Measurements from ENCODE around the gene STX18. TPM values are rescaled to one million over a fixed set of nuclear protein-coding genes. Genes with fewer than 3 reads are reported as not detected.
A peak's percentile ranks its signal among the peaks of the same experiment; 100 is the strongest.
"Not testable (repeated sequence)": the region's sequence is repeated elsewhere in the genome, so short reads cannot be mapped to it uniquely, and the experiment has no call there.

The STX18 gene
- total RNA-seq, 1 donor from 2014 or later = 23.5 TPM

DNA sequence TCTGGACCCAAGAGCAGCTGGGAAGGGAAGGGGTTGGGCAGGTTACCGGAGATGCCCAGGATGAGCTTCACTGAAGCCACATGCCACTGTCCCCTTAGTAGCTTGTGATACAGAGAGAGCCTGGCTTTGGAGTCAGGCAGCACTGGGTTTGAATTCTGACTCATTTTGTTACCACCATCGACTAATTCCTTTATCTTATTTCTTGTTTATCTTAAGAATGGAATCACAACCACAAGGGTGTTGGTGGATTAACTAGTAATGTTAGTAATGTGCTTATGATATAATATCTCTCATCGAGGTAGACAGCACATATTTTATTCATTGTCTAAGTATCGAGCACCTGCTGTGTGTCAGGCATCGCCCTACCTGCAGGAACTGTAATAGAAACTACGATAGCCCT lies 17.7 kb upstream of the STX18 start:
- intact Hi-C loops (cut with DNase I) = no loop called here
- DNase-seq (ENCODE audit: low spot score) (no peak), ATAC-seq (no peak)

DNA sequence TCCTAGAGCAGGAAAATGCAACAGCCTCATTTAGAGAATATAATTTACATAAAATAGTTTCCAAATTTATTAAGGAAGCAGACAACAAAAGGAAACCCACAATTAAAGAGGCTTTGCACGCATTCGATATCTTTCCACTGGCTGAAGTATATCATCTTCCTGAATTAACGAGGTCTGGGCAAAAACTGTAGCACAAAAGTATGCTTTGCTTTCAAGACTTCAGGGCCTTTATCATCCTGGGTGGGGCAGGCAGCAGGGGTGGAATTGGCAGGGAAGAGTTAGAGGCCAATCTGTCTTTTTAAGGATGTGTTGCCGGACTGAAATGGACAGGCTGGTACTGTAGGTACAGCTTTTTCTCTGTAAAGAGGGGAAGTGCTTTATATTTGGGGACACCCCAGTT lies 17.0 kb upstream of the STX18 start:
- intact Hi-C loops (cut with DNase I) = no loop called here

DNA sequence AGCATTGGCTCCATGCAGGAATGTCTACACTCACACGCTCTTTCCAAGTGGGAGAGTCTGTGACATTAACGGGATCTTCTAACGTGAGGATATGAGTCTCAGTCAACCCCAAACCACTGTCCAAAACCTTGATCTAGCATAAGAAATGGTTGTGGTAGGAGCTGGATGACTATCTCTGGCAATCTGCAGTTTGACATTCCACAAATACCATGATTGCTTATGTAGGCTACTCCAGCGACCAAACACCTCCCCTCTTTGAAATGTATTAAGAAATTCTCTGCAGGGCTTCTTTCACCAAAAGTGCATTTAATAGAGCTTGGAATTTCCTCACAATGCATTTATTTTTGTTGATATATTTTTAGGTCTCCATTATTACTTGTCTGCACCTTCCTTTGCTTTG lies 14.1 kb upstream of the STX18 start:
- ATAC-seq = no peak
- DNase-seq (ENCODE audit: low spot score) = no peak
- intact Hi-C loops (cut with DNase I) = no loop called here

More for the DNA sequence above, 17.0 kb upstream of the STX18 start:
- ATAC-seq (no peak), DNase-seq (ENCODE audit: low spot score) (no peak)

DNA sequence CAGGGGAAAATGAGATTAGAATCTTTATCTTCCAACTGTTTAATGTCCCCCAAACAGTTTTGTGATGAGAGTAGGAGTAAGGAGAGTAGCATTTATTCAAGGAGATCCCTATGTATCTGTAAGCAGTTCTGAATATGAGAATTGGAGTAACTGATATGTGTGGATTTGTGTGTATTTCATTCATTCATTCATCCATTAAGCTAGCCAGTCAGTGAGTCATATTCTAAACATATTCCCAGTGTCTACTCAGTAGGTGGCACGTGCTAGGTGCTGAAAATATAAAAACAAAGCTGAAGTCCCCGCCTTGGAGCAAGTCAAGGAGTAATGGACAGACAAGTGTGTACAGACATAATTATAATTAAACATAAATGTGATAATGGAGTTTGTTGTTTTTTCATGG lies 12.4 kb upstream of the STX18 start:
- no peak for DNase-seq (ENCODE audit: low spot score)
- ATAC-seq = no peak
- intact Hi-C loops (cut with DNase I) = no loop called here

DNA sequence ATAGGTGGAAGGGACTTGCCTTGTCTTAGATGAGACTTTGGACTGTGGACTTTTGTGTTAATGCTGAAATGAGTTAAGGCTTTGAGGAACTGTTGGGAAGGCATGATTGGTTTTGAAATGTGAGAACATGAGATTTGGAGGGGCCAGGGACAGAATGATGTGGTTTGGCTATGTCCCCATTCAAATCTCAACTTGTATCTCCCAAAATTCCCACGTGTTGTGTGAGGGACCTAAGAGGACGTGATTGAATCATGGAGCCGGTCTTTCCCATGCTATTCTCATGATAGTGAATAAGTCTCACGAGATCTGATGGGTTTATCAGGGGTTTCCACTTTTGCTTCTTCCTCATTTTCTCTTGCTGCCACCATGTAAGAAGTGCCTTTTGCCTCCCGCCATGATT lies 10.2 kb upstream of the STX18 start:
- ATAC-seq; DNase-seq (ENCODE audit: low spot score); intact Hi-C loops (cut with DNase I): not testable (repeated sequence)

DNA sequence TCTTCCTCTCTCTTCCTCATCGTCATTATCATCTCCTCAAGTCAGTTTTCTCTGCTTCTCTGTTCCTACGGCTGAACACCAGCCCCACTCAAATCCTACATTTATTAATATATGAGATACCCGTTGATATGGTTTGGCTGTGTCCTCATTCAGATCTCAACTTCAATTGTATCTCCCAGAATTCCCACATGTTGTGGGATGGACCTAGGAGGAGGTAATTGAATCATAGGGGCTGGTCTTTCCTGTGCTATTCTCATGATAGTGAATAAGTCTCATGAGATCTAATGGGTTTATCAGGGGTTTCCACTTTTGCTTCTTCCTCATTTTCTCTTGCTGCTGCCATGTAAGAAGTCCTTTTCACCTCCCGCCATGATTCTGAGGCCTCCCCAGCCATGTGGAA lies 8.3 kb upstream of the STX18 start:
- ATAC-seq; DNase-seq (ENCODE audit: low spot score); intact Hi-C loops (cut with DNase I): not testable (repeated sequence)

DNA sequence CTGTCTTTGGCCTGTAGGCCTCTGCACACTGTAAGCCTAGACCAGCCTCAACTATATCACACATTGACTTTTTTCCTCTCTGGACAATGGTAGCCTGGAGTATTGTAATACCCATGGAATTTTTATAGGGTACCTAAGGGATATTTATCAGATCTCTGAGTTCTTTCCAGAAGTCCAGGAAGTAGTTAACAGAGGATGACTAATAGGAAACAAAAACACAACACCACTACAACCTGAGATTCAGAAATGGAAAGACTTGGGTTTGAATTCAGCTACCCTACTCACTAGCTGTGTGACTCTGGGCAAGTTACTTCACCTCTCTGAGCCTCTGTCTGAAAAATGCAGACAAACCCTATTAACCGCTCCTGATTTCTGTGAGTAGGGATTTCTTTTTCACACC lies 7.7 kb upstream of the STX18 start:
- ATAC-seq (no peak), DNase-seq (ENCODE audit: low spot score) (no peak)
- intact Hi-C loops (cut with DNase I) = no loop called here

DNA sequence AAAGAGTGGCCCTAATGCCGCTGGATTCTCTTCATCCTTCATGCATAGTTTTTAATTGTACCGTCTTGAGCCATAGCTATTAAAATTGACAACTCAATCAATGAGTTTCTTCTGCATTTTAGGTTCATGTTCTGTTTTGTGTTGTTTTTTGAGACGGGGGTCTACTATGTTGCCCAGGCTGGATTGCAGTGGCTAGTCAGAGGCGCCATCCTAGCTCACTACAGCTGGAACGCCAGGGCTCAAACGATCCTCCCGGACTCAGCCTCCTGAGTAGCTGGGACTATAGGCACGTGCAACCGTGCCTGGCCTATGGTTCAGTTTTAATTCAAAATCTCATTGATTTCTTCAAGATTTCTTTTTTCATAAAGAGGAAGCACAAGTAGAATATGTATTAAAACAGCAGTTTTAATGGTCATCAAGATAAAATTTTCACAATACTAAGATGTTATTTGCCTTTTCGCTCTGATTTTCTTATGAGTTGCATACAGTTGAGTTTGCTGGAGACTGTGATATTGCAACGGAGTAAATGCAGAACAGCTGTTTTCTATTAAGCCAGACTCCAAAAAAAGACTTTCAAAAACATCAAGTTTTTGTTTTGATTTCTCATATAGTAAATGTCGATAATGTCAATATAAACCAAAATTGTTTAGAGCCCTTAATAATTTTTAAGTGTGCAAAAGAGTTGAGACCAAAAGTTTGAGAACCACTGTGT lies 1.1 kb upstream of the STX18 start:
- ATAC-seq = no peak
- intact Hi-C loops (cut with DNase I) = no loop called here
- DNase-seq (ENCODE audit: low spot score) = no peak

DNA sequence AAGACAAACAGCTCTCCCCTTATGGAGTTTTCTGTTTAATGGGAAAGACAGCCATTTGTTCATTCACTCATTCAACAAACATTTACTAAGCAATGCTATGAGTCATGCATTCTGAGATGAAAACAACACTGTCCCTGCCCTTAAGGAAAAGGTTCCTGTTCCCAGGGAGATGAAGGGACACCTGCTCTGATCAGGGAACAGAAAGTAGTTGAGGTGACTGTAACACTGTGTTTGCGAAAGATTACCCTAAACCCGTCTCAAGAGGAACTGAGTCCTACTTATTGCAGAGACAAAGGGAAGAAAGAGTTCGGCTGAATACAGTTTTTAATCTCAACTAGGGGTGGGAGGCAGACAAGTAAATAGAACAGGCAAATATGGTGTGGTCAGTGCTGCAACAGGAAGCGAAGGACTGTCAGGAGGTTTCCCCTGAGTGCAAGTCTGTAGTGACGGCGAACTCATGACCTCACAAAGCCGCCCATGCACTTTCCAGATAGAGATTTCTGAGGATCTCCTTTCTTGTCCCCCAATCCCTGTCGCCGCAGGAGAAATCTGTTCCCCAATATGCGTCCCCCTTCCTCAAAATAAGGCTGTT lies 712 bp downstream of the STX18 start:
- ATAC-seq = peak; percentile 70
- DNase-seq (ENCODE audit: low spot score) = no peak
- intact Hi-C loops (cut with DNase I) = no loop called here

DNA sequence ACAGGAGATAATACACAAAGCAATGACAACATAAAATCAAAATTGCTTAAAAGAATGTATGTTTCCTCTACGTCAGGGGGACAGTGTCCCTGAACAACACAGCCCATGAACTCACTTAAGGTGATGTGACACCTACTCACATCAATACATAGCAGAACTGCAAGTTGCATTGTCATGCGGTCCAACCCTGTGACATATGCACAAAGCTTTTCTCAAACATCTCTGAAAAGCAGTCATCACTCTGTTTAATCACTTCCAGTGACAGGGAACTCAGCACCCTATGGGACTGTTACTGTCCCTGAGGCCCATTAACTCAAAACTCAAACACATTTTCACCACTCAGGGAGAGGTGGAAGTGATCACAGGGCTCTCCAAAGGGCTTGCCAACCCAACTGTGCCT lies 2.4 kb downstream of the STX18 start:
- DNase-seq (ENCODE audit: low spot score) = no peak
- ATAC-seq = no peak
- intact Hi-C loops (cut with DNase I) = no loop called here

DNA sequence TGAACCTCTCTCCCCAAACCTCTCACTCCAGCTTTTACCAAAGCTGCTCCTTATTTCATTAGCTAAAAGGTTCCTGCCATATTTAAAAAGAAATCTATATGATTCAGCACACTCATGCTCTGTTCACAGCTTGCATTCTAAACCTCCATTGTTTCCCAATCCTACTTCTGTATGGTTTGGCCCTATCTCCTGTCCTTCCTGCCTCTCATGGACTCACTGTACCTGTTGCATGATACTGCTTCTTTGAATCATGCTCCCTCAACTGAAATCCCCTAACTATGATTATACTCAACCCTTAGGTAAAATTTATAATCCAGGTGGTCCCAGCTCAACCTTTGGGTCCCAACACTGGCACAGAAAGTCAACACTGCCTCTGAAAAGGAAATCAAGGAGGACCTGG lies 6.3 kb downstream of the STX18 start:
- ATAC-seq (no peak), DNase-seq (ENCODE audit: low spot score) (no peak)
- intact Hi-C loops (cut with DNase I) = no loop called here

DNA sequence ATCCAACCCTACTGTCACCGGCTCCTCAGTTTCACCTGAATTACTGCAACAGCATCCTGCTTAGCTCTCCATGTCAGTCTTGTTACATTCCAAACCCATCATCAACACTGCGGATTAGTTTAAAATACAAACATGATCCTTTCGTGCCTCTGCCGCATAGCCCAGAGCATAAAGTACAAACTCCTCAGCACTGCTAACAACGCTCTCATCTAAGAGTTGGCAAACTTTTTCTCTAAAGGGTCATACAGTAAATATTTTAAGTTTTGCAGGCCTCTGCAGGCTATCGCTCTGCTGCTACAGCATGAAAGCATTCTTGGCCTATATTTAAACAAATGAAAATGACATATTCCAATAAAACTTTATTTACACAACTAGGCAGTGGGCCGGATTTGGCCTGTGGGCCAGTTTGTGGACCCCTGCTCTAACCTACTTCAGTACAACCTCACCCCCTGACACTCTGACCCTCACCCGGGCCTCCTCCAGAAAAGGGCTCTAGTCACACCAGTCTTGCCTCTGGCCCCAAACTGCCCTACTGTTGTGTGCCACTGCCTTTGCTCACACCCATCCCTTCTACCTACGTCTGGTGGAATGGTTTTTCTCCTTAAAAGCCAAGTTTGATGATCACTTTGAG lies 7.2 kb downstream of the STX18 start:
- intact Hi-C loops (cut with DNase I) = no loop called here
- ATAC-seq (no peak), DNase-seq (ENCODE audit: low spot score) (no peak)

DNA sequence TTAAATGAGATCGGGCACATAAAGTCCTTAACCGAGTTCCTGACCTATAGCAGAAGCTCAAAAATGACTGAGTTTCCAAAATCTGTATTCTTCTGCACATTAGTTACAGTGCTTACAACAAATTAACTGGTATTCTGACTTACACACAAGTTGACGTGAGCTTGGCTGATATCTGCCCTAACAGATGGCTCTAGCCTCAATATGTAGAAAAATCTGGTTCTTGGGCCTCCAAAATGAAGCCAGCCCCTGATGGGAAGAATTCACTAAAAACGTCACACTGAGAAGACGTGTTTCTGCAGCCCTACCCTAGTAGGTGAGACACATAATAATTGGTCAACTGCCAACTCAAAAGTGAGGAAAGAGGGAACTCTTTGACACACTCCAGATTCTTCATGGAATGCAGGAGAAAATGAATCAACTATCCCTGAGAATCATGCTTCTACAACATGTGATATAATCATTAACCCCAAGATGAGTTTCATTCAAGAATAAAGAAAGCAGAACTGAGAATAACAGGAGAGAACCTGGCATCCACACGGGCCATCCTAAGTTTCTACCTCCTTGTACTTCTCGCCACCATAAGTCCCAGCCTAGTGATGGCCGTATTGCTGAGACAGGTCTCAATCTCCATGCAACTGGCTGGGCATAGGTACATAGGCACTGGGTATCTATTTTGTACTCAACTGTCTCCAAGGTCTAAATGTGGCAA lies 8.2 kb downstream of the STX18 start:
- intact Hi-C loops (cut with DNase I) = no loop called here
- ATAC-seq = no peak
- no peak for DNase-seq (ENCODE audit: low spot score)

DNA sequence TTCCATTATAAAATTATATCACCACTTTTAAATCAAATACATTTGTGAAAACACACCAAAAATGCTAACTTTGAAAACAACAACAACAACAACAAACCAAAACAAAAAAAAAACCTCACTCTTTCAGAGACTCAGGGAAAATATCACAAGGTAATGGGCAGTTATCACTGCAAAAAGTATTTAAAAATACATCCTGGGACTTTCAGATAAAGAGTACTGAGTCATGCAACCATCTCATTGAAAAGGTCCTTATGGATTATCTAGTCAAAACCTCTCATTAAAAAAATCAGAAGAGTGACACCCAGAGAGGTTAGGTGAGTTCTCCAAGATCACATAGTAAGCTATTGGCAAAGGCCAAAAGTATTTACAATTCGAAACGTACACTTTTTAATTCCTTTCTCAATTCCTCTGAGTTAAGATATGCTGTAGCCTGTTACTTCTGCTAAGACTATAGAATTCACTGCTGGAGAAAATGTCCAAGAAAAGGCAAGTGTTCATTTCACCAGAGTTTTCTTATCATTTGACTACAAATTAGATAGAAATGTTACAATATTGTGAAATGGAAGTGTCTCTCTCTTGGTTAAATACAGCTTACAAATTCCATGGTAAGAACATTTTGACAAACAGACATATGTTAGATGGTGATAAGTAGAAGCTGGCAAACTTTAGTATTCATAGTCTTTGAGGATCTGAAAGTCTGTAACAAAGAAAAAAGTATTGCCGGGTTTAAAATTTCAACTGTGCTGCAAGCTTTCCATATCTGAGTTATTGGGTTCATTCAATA lies 9.3 kb downstream of the STX18 start:
- ATAC-seq (no peak), DNase-seq (ENCODE audit: low spot score) (no peak)
- intact Hi-C loops (cut with DNase I) = no loop called here

DNA sequence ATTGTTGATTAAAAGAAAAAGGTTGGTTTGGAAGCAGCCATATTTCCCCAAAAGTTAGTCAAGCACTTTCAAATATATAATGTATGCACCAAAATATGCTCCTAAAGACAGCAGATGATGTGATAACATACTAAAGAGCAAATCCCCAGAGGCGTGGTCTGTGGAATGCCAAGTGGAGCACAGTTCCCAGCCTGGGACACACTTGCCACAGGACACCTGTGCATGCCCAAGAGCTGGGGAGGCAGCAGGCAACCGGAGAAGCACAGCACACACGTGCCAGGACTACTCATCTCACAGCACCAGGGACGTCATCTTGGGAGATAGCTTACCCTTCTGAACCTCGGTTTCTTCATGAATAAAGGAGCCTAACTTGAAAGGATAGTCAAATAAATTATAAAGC lies 12.5 kb downstream of the STX18 start:
- intact Hi-C loops (cut with DNase I) = no loop called here
- DNase-seq (ENCODE audit: low spot score) (no peak), ATAC-seq (no peak)

DNA sequence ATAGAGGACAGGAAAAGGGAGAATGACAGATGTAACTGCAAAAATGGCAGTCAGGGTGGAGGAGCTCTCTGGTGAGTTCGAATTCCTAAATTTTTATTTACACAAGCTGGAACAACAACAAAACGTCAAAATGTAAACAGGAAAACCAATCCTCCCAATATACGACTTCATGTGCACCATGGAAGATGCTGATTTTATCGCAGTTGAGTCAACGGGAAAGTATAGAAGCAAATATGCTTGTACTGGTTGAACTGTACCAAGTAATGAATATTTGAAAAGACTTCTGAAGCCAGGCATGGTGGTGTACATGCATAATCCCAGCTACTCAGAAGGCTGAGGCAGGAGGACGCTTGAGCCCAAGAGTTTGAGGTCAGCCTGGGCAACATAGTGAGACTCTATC lies 15.4 kb downstream of the STX18 start:
- intact Hi-C loops (cut with DNase I) = no loop called here
- DNase-seq (ENCODE audit: low spot score) (no peak), ATAC-seq (no peak)

DNA sequence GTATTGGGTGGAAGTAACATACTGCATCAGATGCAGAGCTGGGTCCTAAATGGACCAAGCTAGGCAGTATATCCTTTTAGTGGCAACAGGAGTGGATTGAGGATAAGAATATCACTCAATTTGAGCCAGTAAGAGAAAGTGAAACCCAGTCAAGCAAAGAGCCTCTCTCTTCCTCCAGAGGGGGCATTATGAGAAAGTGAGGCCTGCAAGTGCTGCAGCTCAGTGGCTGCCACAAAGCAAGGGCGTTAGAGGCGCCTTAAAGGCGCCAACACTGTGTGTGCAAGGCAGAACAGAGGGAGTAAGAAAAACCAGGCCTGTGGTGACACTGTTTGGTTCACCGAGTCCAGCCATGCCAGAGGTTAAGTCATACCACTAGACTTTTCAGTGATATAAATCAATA lies 17.5 kb downstream of the STX18 start:
- intact Hi-C loops (cut with DNase I) = no loop called here
- DNase-seq (ENCODE audit: low spot score) (no peak), ATAC-seq (no peak)

DNA sequence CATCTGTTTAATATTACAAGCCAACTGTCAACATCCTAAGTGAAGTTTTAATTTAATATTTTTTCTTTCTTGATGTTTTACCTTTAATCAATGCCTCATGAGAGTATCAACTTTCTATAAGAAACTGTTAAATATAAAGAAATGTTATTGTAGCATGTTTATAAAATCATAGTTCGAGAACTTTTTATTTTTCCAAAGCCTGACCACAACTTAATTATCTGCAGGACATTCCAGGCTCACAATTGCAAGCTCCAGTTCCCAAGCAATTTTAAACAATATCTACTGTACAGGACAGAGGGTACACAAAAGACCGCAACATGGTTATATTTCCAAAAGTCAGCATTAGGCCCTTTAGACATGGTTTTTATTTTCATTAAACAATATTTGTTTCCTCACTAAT lies 20.1 kb downstream of the STX18 start:
- intact Hi-C loops (cut with DNase I) = no loop called here
- DNase-seq (ENCODE audit: low spot score) (no peak), ATAC-seq (no peak)

DNA sequence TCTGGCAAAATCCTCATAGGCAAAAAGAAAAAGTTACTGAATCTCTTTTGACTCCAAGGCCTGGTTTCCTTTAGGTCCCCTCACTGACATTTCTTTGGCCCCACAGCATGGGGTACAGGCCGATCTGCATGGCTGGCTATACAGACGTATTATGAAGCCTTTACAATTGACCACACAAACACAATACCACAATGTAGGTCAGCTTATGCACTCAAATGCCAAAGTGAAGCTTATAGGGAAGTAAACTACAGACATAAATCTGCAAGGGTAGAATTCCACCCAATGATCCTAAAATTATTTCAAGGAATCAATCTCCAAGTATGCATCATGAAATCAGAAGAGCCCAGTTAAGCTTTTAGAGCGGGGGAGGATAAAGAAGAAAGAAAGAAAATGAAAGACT lies 20.7 kb downstream of the STX18 start:
- intact Hi-C loops (cut with DNase I) = no loop called here
- ATAC-seq (no peak), DNase-seq (ENCODE audit: low spot score) (no peak)

Measured in sciatic nerve (tissue), 2 donors.